Breast epithelium (tissue), 4 donors: ENCODE results near the gene HEATR9. TPM values are rescaled to one million over a fixed set of nuclear protein-coding genes. Genes with fewer than 3 reads are reported as not detected.

Source experiments
- DNase-seq, 2 donors: peaks; one replicate each; pipeline ENCODE4 v3.0.0-alpha.2; 2019; ENCODE audit warnings: low spot score in 2 of 2
- H3K27ac ChIP-seq, 2 donors: fragments of 200-600 bp; sonication (generic) in 1 of 2; one replicate each; pipeline ENCODE4 v1.5.1; 2016 to 2019; ENCODE audit warnings: mild to moderate bottlenecking in 1 of 2
- H3K27me3 ChIP-seq, 2 donors: fragments of 200-600 bp; sonication (generic) in 1 of 2; one replicate each; pipeline versions ENCODE4 v1.5.1 to v1.6.0; 2017 to 2019; ENCODE audit warnings: control low read depth in 1 of 2, mild to moderate bottlenecking in 1 of 2
- H3K36me3 ChIP-seq: fragments of 200-600 bp; one replicate; pipeline ENCODE4 v1.5.1; 2019
- H3K4me1 ChIP-seq, 2 donors: fragments of 200-600 bp; sonication (generic); one replicate each; pipeline ENCODE4 v1.5.1; 2016 to 2019; ENCODE audit warnings: control low read depth in 1 of 2
- H3K4me3 ChIP-seq, 3 donors: fragments of 200-600 bp; sonication (generic); 1 replicate in 2 of 3; 2 replicates in 1 of 3; pipeline ENCODE4 v1.5.1; 2016 to 2019; ENCODE audit warnings: mild to moderate bottlenecking in 3 of 3, moderate library complexity in 2 of 3
- H3K9me3 ChIP-seq, 2 donors: fragments of 200-600 bp; sonication (generic) in 1 of 2; one replicate each; pipeline ENCODE4 v1.5.1; 2016 to 2019; ENCODE audit warnings: control low read depth in 1 of 2
- CTCF ChIP-seq, 3 donors: fragments of 450-650 bp; IDR thresholded peaks; one replicate each; pipeline ENCODE4 v1.5.1; 2016 to 2017; ENCODE audit warnings: antibody characterized with exemption in 3 of 3, mild to moderate bottlenecking in 3 of 3, moderate library complexity in 3 of 3
- POLR2A ChIP-seq: fragments of 450-650 bp; IDR thresholded peaks from one replicate; pipeline ENCODE4 v1.6.1; 2016; ENCODE audit warnings: antibody characterized with exemption, mild to moderate bottlenecking, moderate library complexity
- POLR2AphosphoS5 ChIP-seq, 3 donors: sonication (generic); formaldehyde crosslinking; IDR thresholded peaks; one replicate each; pipeline ENCODE4 v1.6.1; 2017; ENCODE audit warnings: antibody characterized with exemption in 3 of 3
- intact Hi-C: fragments of 100-400 bp; cut with DNase I; formaldehyde crosslinking; loops from one replicate; pipeline ENCODE4 v1.15.1; 2023; ENCODE audit warnings: low total_unique reads
- total RNA-seq, 3 donors: library from RNA; depleted of rRNA; stranded (reverse); fragments of >200 nt; gene quantifications; one replicate each; pipeline ENCODE4 v1.1.0, GENCODE V29; 2016

Gene HEATR9
- total RNA-seq, 3 donors from 2014 or later, result 0.16 TPM; not detected in 2

- intact Hi-C loops, result no loop called here
- no peaks in the 10 kb centered on the region for H3K27me3 ChIP-seq
- no peak overlapping the region for H3K4me3 ChIP-seq
- H3K4me1 ChIP-seq, result no peaks in the 10 kb centered on the region
- no peaks in the 10 kb centered on the region for H3K9me3 ChIP-seq
- TF ChIP-seq POLR2AphosphoS5 (IDR thresholded peaks at IDR 0.05) (no peak), CTCF (IDR thresholded peaks at IDR 0.05) (no peak), POLR2A (no peak)
- DNase-seq, result no peak
- no peaks in the 10 kb centered on the region for H3K36me3 ChIP-seq
- H3K27ac ChIP-seq, result no peak overlapping the region
Measured at GRCh38 chr17:35877345-35878029, 8.8 kb upstream of the HEATR9 start.

- intact Hi-C loops, result no loop called here
Measured at GRCh38 chr17:35876534-35876933, 7.8 kb upstream of the HEATR9 start.

GRCh38 chr17:35875800-35876139 lies 7.1 kb upstream of the HEATR9 start:
- no peak for TF ChIP-seq POLR2A
- no peak for TF ChIP-seq CTCF (IDR thresholded peaks at IDR 0.05)
- TF ChIP-seq POLR2AphosphoS5 (IDR thresholded peaks at IDR 0.05), result no peak
- DNase-seq, result no peak
- Histone ChIP-seq H3K27ac (no peak overlapping the region), H3K9me3 (no peaks in the 10 kb centered on the region), H3K4me1 (no peaks in the 10 kb centered on the region), H3K27me3 (no peaks in the 10 kb centered on the region), H3K4me3 (no peak overlapping the region), H3K36me3 (no peaks in the 10 kb centered on the region)
- intact Hi-C loops, result no loop called here

More at GRCh38 chr17:35876534-35876933, 7.8 kb upstream of the HEATR9 start:
- no peaks in the 10 kb centered on the region for H3K36me3 ChIP-seq
- DNase-seq, result no peak
- H3K9me3 ChIP-seq, result no peaks in the 10 kb centered on the region
- H3K27me3 ChIP-seq, result no peaks in the 10 kb centered on the region
- no peaks in the 10 kb centered on the region for H3K4me1 ChIP-seq
- no peak for TF ChIP-seq POLR2A
- no peak for TF ChIP-seq CTCF (IDR thresholded peaks at IDR 0.05)
- no peak for TF ChIP-seq POLR2AphosphoS5 (IDR thresholded peaks at IDR 0.05)
- H3K27ac ChIP-seq, result no peak overlapping the region
- no peak overlapping the region for H3K4me3 ChIP-seq

GRCh38 chr17:35875072-35875799 lies 6.5 kb upstream of the HEATR9 start:
- H3K4me3 ChIP-seq, result no peak overlapping the region
- no peaks in the 10 kb centered on the region for H3K9me3 ChIP-seq
- no peaks in the 10 kb centered on the region for H3K27me3 ChIP-seq
- H3K27ac ChIP-seq, result no peak overlapping the region
- no peaks in the 10 kb centered on the region for H3K36me3 ChIP-seq
- TF ChIP-seq CTCF (IDR thresholded peaks at IDR 0.05) (no peak), POLR2A (no peak)
- intact Hi-C loops, result no loop called here
- H3K4me1 ChIP-seq, result no peaks in the 10 kb centered on the region
- no peak for DNase-seq

GRCh38 chr17:35872196-35872980 lies 3.7 kb upstream of the HEATR9 start:
- DNase-seq, result no peak
- Histone ChIP-seq H3K27me3 (no peaks in the 10 kb centered on the region), H3K36me3 (no peaks in the 10 kb centered on the region), H3K27ac (no peak overlapping the region), H3K4me1 (no peaks in the 10 kb centered on the region), H3K9me3 (no peaks in the 10 kb centered on the region), H3K4me3 (no peak overlapping the region)
- intact Hi-C loops, result no loop called here
- TF ChIP-seq CTCF (IDR thresholded peaks at IDR 0.05), result no peak
- no peak for TF ChIP-seq POLR2A
- no peak for TF ChIP-seq POLR2AphosphoS5 (IDR thresholded peaks at IDR 0.05)
